Rectal smooth muscle tissue (tissue), 1 donor: ENCODE measurements around the gene NOTCH2.

Source experiments
- H3K27ac ChIP-seq: one replicate; pipeline ENCODE4 v1.7.0; 2013; ENCODE audit warnings: low read depth, low read length, inconsistent platforms
- H3K27me3 ChIP-seq: one replicate; pipeline ENCODE4 v1.7.0; 2013; ENCODE audit warnings: low read length; ENCODE audit not compliant: control insufficient read depth, insufficient read depth
- H3K36me3 ChIP-seq: one replicate; pipeline ENCODE4 v1.7.0; 2013; ENCODE audit warnings: low read length; ENCODE audit not compliant: control insufficient read depth, insufficient read depth
- H3K4me1 ChIP-seq: one replicate; pipeline ENCODE4 v1.7.0; 2013; ENCODE audit warnings: low read length; ENCODE audit not compliant: control insufficient read depth, insufficient read depth
- H3K4me3 ChIP-seq: one replicate; pipeline ENCODE4 v1.7.0; 2013; ENCODE audit warnings: low read length
- H3K9ac ChIP-seq: one replicate; pipeline ENCODE4 v1.7.0; 2013; ENCODE audit warnings: low read length

Gene NOTCH2

GRCh38 chr1:119862276-119862675 lies 207.2 kb downstream of the NOTCH2 start:
- no peak overlapping the region for H3K4me3 ChIP-seq
- no peaks in the 10 kb centered on the region for H3K4me1 ChIP-seq
- H3K27ac ChIP-seq = no peak overlapping the region
- no peaks in the 10 kb centered on the region for H3K36me3 ChIP-seq
- H3K27me3 ChIP-seq = no peaks in the 10 kb centered on the region
- H3K9ac ChIP-seq = no peak overlapping the region
